DLD1 (cell line): ENCODE measurements around the gene PDE4DIP.
"Not testable (repeated sequence)": the region's sequence is repeated elsewhere in the genome, so short reads cannot be mapped to it uniquely, and the experiment has no call there.

Source experiments
- in situ Hi-C: cut with HindIII; loops from 2 replicates; pipeline ENCODE4 v1.10.0; 2017; ENCODE audit warnings: low sequenced_read_pairs

The PDE4DIP gene

GRCh38 chr1:148969126-148969525 is 124.9 kb downstream of the PDE4DIP start:
- in situ Hi-C loops, result not testable (repeated sequence)

DNA sequence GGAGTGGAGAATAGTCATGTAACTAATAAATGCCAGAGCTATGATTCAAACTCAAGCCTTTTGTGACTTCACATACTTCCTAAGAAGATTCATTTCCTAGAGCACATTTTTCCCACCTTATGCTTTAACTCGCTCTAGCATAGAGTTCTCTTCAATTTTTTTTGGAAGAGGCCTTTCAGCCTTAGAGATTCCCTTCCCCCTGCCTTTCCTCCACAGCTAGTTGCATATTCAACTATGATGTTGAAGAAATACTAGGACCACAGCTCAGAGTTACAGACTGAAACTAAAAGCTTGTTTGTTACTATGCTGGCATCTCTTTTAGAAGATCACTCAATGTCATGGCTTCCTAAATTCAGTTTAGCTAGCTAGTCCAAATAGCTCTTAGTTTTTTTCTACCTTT is 131.2 kb downstream of the PDE4DIP start:
- in situ Hi-C loops, result not testable (repeated sequence)

GRCh38 chr1:148975866-148976537 is 131.8 kb downstream of the PDE4DIP start:
- in situ Hi-C loops, result not testable (repeated sequence)

GRCh38 chr1:148977785-148978184 is 133.6 kb downstream of the PDE4DIP start:
- in situ Hi-C loops, result not testable (repeated sequence)

GRCh38 chr1:148989378-148989777 is 145.2 kb downstream of the PDE4DIP start:
- in situ Hi-C loops, result not testable (repeated sequence)

GRCh38 chr1:148990233-148990788 is 146.1 kb downstream of the PDE4DIP start:
- in situ Hi-C loops, result not testable (repeated sequence)

GRCh38 chr1:148991818-148992217 is 147.6 kb downstream of the PDE4DIP start:
- in situ Hi-C loops, result not testable (repeated sequence)

- in situ Hi-C loops, result not testable (repeated sequence)
Observed at GRCh38 chr1:148992364-148992763, 148.1 kb downstream of the PDE4DIP start.

- in situ Hi-C loops, result not testable (repeated sequence)
Observed at GRCh38 chr1:148996449-148997224, 152.4 kb downstream of the PDE4DIP start.

DNA sequence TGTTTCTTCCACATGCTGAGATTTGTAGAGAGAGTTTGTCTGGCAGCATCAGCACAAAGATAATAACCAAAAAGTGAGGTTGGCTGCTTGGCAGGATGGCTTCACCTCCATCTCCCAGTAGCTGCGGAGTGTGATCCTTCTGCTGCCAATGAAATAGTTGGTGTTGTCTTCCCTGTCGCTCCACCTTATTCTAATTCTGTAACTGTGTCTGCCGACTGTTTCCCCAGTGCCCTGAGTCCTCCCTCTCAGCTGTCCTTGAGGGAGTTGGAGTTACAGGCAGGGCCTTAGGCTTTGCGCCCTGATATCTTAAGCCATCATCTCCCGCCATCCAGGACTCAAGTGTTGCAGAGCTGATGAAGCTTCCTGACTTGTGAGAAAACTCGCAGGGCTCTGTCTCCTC is 153.2 kb downstream of the PDE4DIP start:
- in situ Hi-C loops, result not testable (repeated sequence)

DNA sequence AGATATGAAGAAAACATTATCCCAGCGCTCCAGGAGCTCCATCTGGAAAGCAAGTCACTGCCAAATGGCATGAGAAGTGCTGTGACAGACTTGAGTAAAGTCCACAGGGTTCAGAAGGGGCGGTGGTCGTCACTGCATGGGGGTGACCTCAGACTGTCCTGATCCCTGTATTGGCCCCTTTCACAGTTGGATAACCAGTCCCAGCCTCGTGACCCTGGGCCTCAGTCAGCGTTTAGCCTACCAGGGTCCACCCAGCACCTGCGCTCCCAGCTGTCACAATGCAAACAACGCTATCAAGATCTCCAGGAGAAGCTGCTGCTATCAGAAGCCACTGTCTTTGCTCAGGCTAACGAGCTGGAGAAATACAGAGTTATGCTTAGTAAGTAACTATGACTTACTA is 158.4 kb downstream of the PDE4DIP start:
- in situ Hi-C loops, result not testable (repeated sequence)

- in situ Hi-C loops, result not testable (repeated sequence)
Observed at GRCh38 chr1:149008326-149008725, 164.1 kb downstream of the PDE4DIP start.

DNA sequence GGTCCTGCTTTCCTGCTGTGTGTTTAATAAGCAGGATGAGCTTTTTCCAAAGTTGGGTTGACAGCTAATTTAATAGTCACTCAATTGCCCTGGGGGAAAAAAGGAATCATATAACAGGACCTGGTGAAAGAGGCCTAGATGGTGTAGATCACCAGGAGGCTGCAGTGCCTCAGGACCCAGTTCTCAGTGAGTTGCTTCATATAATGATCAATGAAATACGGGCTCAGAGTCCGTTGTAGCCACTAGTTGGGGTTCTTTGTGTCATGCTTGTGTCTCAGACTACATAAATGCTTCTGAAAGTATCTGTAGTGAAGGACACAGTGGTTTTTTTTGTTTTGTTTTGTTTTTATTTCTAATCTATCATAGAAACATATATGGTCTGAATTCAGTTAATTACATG is 164.5 kb downstream of the PDE4DIP start:
- in situ Hi-C loops, result not testable (repeated sequence)

DNA sequence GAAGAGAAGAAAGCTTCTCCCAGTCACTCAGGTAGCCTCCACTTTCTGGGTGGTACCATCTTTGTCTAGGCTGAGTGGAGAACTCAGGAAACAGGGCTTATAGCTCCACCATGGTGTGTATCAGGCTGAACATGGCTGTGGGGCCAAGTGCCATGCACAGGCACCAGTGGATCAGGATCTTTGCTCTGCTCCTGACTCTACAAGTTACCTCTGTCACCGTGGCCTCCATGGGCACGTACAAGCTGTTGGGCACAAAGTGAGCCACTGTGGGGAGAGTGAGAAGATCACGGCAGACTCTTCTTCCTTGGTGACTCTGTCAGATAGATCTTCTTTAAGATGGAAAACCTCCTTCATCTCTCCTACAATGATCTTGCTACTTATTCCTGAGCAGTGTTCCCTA is 165.5 kb downstream of the PDE4DIP start:
- in situ Hi-C loops, result not testable (repeated sequence)

- in situ Hi-C loops, result not testable (repeated sequence)
Observed at GRCh38 chr1:149012599-149012998, 168.4 kb downstream of the PDE4DIP start.

- in situ Hi-C loops, result not testable (repeated sequence)
Observed at GRCh38 chr1:149013513-149013912, 169.3 kb downstream of the PDE4DIP start.

GRCh38 chr1:149015522-149015921 is 171.3 kb downstream of the PDE4DIP start:
- in situ Hi-C loops, result not testable (repeated sequence)

- in situ Hi-C loops, result not testable (repeated sequence)
Observed at GRCh38 chr1:149016626-149017025, 172.4 kb downstream of the PDE4DIP start.

GRCh38 chr1:149018577-149018976 is 174.3 kb downstream of the PDE4DIP start:
- in situ Hi-C loops, result not testable (repeated sequence)

GRCh38 chr1:149024327-149024726 is 180.1 kb downstream of the PDE4DIP start:
- in situ Hi-C loops, result not testable (repeated sequence)

GRCh38 chr1:149033916-149034315 is 189.7 kb downstream of the PDE4DIP start:
- in situ Hi-C loops, result not testable (repeated sequence)

DNA sequence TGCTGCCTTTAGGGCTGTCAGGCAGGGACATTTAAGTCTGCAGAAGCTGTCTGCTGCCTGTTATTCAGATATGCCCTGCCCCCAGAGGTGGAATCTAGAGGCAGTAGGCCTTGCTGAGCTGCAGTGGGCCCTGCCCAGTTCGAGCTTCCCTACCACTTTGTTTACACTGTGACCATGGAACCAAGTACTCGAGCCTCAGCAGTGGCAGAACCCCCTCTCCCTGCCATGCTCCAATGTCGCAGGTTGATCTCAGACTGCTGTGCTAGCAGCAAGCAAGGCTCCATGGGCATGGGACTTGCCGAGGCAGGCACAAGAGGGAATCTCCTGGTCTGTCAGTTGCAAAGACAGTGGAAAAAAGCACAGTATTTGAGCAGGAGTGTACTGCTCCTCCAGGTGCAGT is 198.8 kb downstream of the PDE4DIP start:
- in situ Hi-C loops, result not testable (repeated sequence)
